ENCODE results near the gene FAM3B. TPM values are rescaled to one million over a fixed set of nuclear protein-coding genes. Genes with fewer than 3 reads are reported as not detected.

Gene FAM3B
- total RNA-seq, 1 experiment from 2014 or later = 59.5 TPM

DNA sequence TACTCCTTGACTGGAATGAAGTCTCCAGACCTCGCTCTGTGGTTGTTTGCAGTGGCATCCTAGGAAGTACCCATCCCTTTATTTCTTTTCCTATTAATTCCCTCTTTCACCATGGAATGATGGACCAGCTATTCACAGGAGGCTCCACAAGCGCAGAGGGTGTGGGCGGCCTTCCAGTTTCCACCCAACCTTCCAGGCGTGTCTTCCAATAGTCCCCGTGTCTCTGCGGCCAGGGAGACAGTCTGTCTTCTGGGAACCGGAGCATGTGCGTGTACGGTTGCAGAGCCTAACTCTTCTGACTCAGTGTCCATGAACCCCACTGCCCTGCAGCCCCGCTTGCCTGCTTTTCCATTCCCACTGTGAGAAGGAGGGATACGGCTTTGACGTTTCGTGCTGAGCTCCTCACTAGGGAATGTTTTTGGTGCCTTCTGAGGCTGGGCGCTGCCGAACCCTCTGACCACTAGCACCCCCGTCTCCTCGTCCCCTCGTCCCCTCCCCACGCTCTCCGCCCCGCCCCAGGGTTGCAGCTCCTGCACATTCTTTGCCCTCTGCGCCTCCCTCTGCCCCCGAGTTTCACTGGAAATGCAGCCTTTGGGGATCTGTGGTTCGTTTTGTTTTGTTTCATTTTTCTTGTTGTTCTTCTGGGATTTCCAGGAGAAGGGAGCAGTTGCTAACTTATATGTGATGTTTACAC lies 26.3 kb upstream of the FAM3B start:
- ChIA-PET CTCF (no interaction called here), POLR2A (no interaction called here)
- no peaks in the 10 kb centered on the region for H3K27me3 ChIP-seq (replicated peaks; ENCODE audit: control insufficient read depth, insufficient read depth, low read length)
- H3K36me3 ChIP-seq (ENCODE audit: control insufficient read depth, insufficient read depth, low read length) = no peaks in the 10 kb centered on the region
- TF ChIP-seq, protein P1, sequence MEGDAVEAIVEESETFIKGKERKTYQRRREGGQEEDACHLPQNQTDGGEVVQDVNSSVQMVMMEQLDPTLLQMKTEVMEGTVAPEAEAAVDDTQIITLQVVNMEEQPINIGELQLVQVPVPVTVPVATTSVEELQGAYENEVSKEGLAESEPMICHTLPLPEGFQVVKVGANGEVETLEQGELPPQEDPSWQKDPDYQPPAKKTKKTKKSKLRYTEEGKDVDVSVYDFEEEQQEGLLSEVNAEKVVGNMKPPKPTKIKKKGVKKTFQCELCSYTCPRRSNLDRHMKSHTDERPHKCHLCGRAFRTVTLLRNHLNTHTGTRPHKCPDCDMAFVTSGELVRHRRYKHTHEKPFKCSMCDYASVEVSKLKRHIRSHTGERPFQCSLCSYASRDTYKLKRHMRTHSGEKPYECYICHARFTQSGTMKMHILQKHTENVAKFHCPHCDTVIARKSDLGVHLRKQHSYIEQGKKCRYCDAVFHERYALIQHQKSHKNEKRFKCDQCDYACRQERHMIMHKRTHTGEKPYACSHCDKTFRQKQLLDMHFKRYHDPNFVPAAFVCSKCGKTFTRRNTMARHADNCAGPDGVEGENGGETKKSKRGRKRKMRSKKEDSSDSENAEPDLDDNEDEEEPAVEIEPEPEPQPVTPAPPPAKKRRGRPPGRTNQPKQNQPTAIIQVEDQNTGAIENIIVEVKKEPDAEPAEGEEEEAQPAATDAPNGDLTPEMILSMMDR (IDR thresholded peaks at IDR 0.05; ENCODE audit: insufficient read depth in 1 of 2, low read depth in 1 of 2, low read length in 1 of 2, severe bottlenecking in 1 of 2, unreplicated experiment in 1 of 2) = no peak
- Mint-ChIP-seq H3K27me3 (ENCODE audit: insufficient read depth, unreplicated experiment) (no peaks in the 10 kb centered on the region), H3K4me3 (ENCODE audit: unreplicated experiment) (no peak overlapping the region), H3K36me3 (ENCODE audit: insufficient read depth, unreplicated experiment) (no peaks in the 10 kb centered on the region), H3K27ac (ENCODE audit: unreplicated experiment) (no peak overlapping the region), H3K9me3 (ENCODE audit: unreplicated experiment) (no peaks in the 10 kb centered on the region), H3K4me1 (ENCODE audit: low read depth, unreplicated experiment) (no peaks in the 10 kb centered on the region)
- no peak overlapping the region for H3K4me3 ChIP-seq (ENCODE audit: low read depth, low read length)
- no peaks in the 10 kb centered on the region for H3K9me3 ChIP-seq
- H3K4me1 ChIP-seq = no peaks in the 10 kb centered on the region
- no TSS peak for BruUV-seq (replicated peaks)
- no peak for DNase-seq
- intact Hi-C loops (cut with micrococcal nuclease; ENCODE audit: unreplicated experiment) = no loop called here

DNA sequence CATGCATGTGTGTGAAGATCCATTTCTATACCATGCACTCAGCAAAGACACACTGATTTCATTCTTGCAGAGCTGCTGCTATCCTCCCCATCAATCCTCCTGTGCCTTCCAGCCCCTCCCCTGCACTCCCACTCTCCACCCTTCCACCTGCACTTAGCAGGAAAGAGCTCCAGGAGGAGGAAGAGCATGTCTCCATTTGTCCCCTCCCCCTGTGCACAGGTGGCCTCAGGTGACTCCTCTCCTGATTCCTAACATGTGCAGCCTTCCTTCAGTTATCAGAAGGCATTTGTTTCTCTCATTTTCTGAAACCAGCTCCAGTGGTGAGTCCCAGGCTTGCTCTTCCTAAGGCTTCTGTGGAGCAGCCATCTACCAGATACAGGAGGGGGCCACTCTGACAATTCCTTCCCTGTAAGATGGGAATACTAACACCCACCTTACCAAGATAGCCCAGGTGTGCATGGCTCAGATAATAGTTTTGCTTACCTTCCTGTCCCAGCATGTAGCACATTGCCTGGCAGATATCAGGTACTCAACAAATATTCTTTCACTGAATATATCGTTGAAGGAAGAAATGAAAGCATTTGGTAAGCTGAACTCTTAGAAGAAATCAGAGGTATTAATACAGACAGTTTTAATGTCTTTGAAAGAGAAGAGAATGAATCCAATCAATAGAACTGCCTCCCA lies 21.9 kb upstream of the FAM3B start:
- CTCF ChIA-PET = no interaction called here
- intact Hi-C loops (cut with micrococcal nuclease; ENCODE audit: unreplicated experiment) = no loop called here
- Histone ChIP-seq H3K4me3 (ENCODE audit: low read depth, low read length) (no peak overlapping the region), H3K36me3 (ENCODE audit: control insufficient read depth, insufficient read depth, low read length) (no peaks in the 10 kb centered on the region), H3K27me3 (replicated peaks; ENCODE audit: control insufficient read depth, insufficient read depth, low read length) (no peaks in the 10 kb centered on the region), H3K4me1 (no peaks in the 10 kb centered on the region), H3K9me3 (no peaks in the 10 kb centered on the region; the same call in 1 of the 2 replicates)
- H3K4me3 Mint-ChIP-seq (ENCODE audit: unreplicated experiment) = no peak overlapping the region
- H3K4me1 Mint-ChIP-seq (ENCODE audit: low read depth, unreplicated experiment) = no peaks in the 10 kb centered on the region
- no peak overlapping the region for H3K27ac Mint-ChIP-seq (ENCODE audit: unreplicated experiment)
- POLR2A ChIA-PET = no interaction called here
- DNase-seq = no peak
- TF ChIP-seq, protein P1 (IDR thresholded peaks at IDR 0.05; ENCODE audit: insufficient read depth in 1 of 2, low read depth in 1 of 2, low read length in 1 of 2, severe bottlenecking in 1 of 2, unreplicated experiment in 1 of 2) = no peak
- peaks cover 9% of the 10 kb centered on the region for H3K9me3 Mint-ChIP-seq (ENCODE audit: unreplicated experiment)
- no peaks in the 10 kb centered on the region for H3K27me3 Mint-ChIP-seq (ENCODE audit: insufficient read depth, unreplicated experiment)
- no TSS peak for BruUV-seq (replicated peaks)
- H3K36me3 Mint-ChIP-seq (ENCODE audit: insufficient read depth, unreplicated experiment) = no peaks in the 10 kb centered on the region

DNA sequence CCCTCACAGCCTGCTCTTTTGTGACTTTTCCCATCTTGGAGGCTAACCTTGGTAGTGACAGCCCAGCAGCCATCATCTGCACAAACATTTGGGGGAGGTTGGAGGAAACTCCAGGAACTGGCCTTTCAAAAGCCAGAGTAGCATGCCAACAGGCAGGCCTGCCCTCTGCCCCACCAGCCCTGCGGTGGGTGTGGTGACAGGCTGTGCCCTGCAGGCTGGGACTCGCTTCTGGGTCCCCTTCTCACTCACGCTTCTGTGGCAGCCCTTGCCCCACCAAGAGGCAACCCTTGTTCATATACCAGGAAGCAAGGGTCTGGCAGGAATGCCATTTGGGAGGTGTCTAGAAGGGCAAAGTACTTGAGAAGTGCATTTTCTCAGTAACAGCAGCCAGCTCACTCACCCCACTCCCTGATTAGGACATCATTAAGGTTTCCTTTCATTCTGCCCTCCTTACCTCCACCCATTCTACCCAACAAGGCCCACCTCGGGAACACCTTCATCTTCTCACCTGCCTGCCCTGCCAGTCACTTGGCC lies 20.8 kb upstream of the FAM3B start:
- no peak overlapping the region for H3K27ac Mint-ChIP-seq (ENCODE audit: unreplicated experiment)
- BruUV-seq (replicated peaks) = no TSS peak
- H3K9me3 Mint-ChIP-seq (ENCODE audit: unreplicated experiment) = peaks cover 9% of the 10 kb centered on the region
- no peak for DNase-seq
- POLR2A ChIA-PET = no interaction called here
- no peaks in the 10 kb centered on the region for H3K27me3 Mint-ChIP-seq (ENCODE audit: insufficient read depth, unreplicated experiment)
- Histone ChIP-seq H3K4me1 (no peaks in the 10 kb centered on the region), H3K9me3 (no peaks in the 10 kb centered on the region; the same call in 1 of the 2 replicates), H3K27me3 (replicated peaks; ENCODE audit: control insufficient read depth, insufficient read depth, low read length) (no peaks in the 10 kb centered on the region), H3K36me3 (ENCODE audit: control insufficient read depth, insufficient read depth, low read length) (no peaks in the 10 kb centered on the region), H3K4me3 (ENCODE audit: low read depth, low read length) (no peak overlapping the region)
- H3K4me1 Mint-ChIP-seq (ENCODE audit: low read depth, unreplicated experiment) = no peaks in the 10 kb centered on the region
- CTCF ChIA-PET = interaction anchor here (0.6 kb wide), 1 partner anchor 854 kb away, joined by 4 read pairs; no protein-coding TSS in a partner anchor
- intact Hi-C loops (cut with micrococcal nuclease; ENCODE audit: unreplicated experiment) = no loop called here
- H3K36me3 Mint-ChIP-seq (ENCODE audit: insufficient read depth, unreplicated experiment) = no peaks in the 10 kb centered on the region
- TF ChIP-seq, protein P1 (IDR thresholded peaks at IDR 0.05; ENCODE audit: insufficient read depth in 1 of 2, low read depth in 1 of 2, low read length in 1 of 2, severe bottlenecking in 1 of 2, unreplicated experiment in 1 of 2) = no peak
- no peak overlapping the region for H3K4me3 Mint-ChIP-seq (ENCODE audit: unreplicated experiment)

All from Caco-2 (cell line).